ENCODE results near the gene CLEC5A.
"Not testable (repeated sequence)": the region's sequence is repeated elsewhere in the genome, so short reads cannot be mapped to it uniquely, and the experiment has no call there.

The CLEC5A gene

GRCh38 chr7:141945356-141945755, 1.4 kb downstream of the CLEC5A start:
- DNase-seq = no peak

DNA sequence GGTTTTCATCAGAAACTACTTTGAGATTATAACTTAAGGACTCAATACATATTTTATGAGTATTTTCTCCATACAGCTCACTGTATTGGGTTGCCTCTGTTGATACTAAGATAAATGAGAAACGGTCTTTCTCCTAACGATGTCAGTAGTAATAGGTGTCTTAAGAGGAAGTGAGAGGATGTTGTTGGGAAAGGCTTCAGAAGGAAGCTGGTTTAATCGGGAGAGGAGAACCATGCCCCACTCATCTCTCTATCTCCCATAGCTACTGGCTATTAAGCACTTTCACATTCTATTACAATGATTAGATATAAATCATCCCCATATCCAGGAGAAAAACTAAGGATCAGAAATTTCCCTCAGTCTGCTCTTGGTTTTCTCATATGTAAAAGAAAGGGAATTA, 2.0 kb downstream of the CLEC5A start:
- DNase-seq = no peak

GRCh38 chr7:141943846-141944245, 2.9 kb downstream of the CLEC5A start:
- no peak for DNase-seq

GRCh38 chr7:141941075-141941474, 5.7 kb downstream of the CLEC5A start:
- DNase-seq = no peak

- DNase-seq = no peak
Measured at GRCh38 chr7:141930211-141930610, 16.6 kb downstream of the CLEC5A start.

DNA sequence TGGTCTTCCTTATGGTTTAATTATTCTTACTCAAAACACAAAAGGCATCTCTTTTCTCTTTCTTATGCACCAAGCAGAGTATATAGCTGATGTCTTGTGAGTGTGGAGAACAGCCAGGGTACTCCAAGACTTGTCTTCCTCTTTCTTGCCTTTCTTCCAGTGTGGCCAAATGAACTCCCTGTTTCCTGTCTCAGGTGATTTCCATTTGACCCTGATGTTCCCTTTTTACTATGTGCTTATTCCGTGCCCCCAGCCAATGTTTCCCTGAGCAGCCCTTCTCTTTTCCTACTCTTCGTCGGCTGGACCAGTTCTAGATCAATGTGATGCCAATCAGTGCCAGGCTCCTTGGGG, 18.0 kb downstream of the CLEC5A start:
- no peak for DNase-seq

GRCh38 chr7:141928146-141928844, 18.5 kb downstream of the CLEC5A start:
- DNase-seq = no peak

- no peak for DNase-seq
Measured at GRCh38 chr7:141920281-141920680, 26.5 kb downstream of the CLEC5A start.

DNA sequence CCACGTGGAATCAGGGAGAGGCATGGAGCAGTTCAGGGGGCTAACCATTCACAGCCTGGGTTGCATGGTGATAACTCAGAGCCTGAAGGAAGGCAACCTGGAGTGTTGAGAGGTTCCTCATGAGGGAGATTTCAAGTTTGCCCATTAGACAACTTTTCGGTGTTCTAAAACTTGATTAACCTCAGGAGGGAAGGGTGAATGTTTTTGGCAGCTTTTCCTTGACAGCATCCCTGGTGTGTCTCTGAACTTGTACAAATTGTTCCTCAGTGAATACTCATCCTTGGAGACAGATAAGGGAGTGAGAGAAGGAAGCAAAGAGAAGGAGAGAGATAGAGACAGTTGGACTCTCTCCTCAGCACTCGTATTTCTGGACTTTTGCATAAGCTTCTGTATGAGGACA, 30.7 kb downstream of the CLEC5A start, which contains the start of gene OR9A4:
TSS of gene OR9A4 (plus strand) at position 301 of the 400 bp plus-strand sequence. CDS start 2,477 bp downstream, outside the sequence.
- no peak for DNase-seq

DNA sequence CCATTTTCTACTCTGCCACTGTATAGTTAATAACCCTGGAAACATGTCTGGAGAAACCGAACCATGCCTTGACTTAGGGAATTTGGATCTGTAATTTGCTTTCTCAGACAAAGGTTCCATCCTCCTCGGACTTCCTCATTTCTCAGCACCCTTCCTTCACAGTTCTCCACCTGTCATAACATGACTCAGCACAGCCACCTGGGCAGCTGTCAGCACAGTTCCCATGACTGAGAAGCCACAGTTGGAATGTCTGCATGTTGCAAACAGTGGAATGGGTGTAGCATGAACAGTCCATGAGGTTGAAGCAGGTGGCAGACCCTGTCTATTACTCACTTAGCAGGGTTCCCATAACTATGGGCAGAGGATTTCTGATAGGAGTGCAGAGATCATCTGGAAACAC, 31.2 kb downstream of the CLEC5A start:
- no peak for DNase-seq

- DNase-seq = no peak
Measured at GRCh38 chr7:141911391-141911790, 35.4 kb downstream of the CLEC5A start.

DNA sequence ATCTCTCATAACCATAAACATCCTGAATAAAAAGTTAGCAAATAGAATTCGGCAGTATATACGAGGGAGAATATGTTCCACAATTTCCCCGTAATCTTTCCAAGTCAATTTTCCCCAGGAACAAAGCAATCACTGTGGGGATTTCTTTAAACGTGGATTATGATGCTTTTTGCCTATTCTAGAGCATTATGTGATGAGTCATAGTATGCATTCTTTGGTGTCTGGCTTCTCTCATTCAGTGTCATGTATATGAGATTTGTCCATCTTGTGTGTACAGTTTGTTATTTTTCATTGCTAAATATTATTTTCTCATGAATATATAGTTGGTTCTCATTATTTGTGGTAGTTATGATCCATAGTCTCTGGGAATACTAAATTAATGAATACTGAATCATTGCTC, 40.5 kb downstream of the CLEC5A start:
- DNase-seq = no peak

DNA sequence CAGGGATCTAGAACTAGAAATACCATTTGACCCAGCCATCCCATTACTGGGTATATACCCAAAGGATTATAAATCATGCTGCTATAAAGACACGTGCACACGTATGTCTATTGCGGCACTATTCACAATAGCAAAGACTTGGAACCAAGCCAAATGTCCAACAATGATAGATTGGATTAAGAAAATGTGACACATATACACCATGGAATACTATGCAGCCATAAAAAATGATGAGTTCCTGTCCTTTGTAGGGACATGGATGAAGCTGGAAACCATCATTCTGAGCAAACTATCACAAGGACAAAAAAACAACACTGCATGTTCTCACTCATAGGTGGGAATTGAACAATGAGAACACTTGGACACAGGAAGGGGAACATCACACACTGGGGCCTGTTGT, 47.4 kb downstream of the CLEC5A start:
- DNase-seq = not testable (repeated sequence)

DNA sequence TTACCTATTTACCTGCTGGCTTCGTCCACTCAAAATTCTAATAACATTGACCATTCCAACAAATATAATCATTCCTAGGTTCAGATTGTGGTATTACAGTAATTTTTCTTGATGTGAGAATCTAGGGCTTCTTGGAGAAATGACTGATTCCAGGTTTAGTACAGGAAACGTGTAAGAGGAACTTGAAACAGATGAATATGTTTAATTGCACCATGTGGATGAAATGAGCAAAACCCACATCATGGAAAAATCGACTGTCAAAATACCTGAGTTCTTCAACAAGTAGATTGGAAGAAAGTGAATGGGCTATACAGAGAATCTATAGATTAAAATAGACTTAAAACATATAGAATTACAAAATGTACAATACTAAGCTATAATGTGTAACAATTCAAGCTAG, 55.4 kb downstream of the CLEC5A start:
- no peak for DNase-seq

DNA sequence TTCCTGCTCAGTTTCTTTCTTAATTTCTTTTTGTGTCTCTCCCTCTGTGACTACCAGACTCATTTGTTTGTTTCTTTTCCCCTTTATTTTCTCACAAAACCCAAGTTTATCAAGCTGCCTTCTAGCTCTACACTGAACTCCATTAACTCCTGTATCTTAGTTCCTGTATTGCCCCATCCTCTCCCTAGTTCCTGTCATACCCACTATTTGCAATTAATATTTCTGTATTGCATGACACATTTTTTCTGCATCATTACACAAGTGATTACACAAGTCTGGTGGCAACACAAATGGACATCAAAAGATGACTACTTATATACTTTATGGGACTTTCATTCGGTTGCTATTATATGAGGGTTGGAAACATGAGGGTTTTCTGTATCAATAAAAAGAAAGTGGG, 57.5 kb downstream of the CLEC5A start:
- DNase-seq = no peak

DNA sequence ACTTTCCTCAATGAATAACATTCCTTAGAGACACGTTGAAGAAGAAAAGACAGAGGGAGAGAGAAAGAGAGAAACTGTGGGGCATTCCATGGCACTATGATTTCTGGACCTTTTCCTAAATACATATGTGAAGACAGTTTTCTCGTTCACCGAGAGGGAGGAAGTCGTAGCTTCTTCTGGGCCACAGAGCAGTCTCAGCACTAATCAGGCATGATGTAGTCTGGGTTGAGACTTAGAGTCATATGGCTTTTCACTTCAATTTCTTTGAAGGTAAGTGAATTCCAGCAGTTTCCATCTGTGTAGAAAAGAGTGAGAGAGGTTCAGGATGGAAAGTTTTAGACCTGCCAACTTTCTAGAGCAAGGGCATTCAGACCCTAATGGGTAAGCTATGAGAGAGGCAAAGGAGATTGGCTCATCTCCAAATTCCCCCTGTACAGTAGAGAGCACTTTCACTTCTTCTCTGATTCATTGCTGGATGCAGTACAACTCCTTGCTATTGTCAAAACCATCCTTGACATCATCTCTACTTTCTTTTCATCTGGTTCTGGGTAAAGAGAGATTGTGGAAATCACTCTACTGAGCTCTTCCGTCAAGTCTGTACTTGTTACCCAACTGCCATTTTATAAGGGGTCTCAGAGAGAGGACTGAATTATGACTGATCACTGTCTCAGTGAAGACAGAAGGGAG, 62.1 kb downstream of the CLEC5A start:
- DNase-seq = no peak

GRCh38 chr7:141880960-141881359, 65.8 kb downstream of the CLEC5A start:
- no peak for DNase-seq

- DNase-seq = no peak
Measured at GRCh38 chr7:141877365-141877764, 69.4 kb downstream of the CLEC5A start.

Measured in activated CD4-positive, CD25-positive, alpha-beta regulatory T cell treated with anti-CD3 and anti-CD28 coated beads, Interleukin-2, amount 50 U/mL, for 72 hours (primary cell).